GM18502 (cell line): ENCODE results near the gene TNFRSF8.
"Not testable (repeated sequence)": the region's sequence is repeated elsewhere in the genome, so short reads cannot be mapped to it uniquely, and the experiment has no call there.

ENCODE experiments used
- ATAC-seq: cut with Tn5 transposase; IDR thresholded peaks from one replicate; pipeline ENCODE4 v1.9.1; 2021; ENCODE audit warnings: mild to moderate bottlenecking; ENCODE audit not compliant: unreplicated experiment, poor library complexity

Gene TNFRSF8

GRCh38 chr1:12038356-12039163 is 24.5 kb upstream of the TNFRSF8 start:
- ATAC-seq: no peak

GRCh38 chr1:12039164-12039525 is 24.0 kb upstream of the TNFRSF8 start:
- no peak for ATAC-seq

- peak; percentile 50 for ATAC-seq
Observed at GRCh38 chr1:12039824-12040456, 23.2 kb upstream of the TNFRSF8 start.

- peak; percentile 55 for ATAC-seq
Observed at GRCh38 chr1:12040457-12041051, 22.5 kb upstream of the TNFRSF8 start.

GRCh38 chr1:12044187-12044877 is 18.8 kb upstream of the TNFRSF8 start:
- not testable (repeated sequence) for ATAC-seq

- no peak for ATAC-seq
Observed at GRCh38 chr1:12046749-12047119, 16.4 kb upstream of the TNFRSF8 start.

GRCh38 chr1:12047120-12047876 is 15.8 kb upstream of the TNFRSF8 start:
- ATAC-seq: peak; percentile 52

GRCh38 chr1:12048372-12048771 is 14.7 kb upstream of the TNFRSF8 start:
- no peak for ATAC-seq

- no peak for ATAC-seq
Observed at GRCh38 chr1:12049616-12050015, 13.5 kb upstream of the TNFRSF8 start.

- ATAC-seq: no peak
Observed at GRCh38 chr1:12051361-12051760, 11.7 kb upstream of the TNFRSF8 start.

GRCh38 chr1:12052008-12052573 is 11.0 kb upstream of the TNFRSF8 start:
- ATAC-seq: peak; percentile 65

GRCh38 chr1:12052997-12053686 is 10.0 kb upstream of the TNFRSF8 start:
- no peak for ATAC-seq

GRCh38 chr1:12053752-12054548 is 9.2 kb upstream of the TNFRSF8 start:
- ATAC-seq: no peak

- no peak for ATAC-seq
Observed at GRCh38 chr1:12055259-12055658, 7.8 kb upstream of the TNFRSF8 start.

- no peak for ATAC-seq
Observed at GRCh38 chr1:12056331-12056841, 6.7 kb upstream of the TNFRSF8 start.

GRCh38 chr1:12057382-12057781 is 5.7 kb upstream of the TNFRSF8 start:
- no peak for ATAC-seq

- no peak for ATAC-seq
Observed at GRCh38 chr1:12057940-12058687, 5.0 kb upstream of the TNFRSF8 start.

GRCh38 chr1:12059226-12059625 is 3.9 kb upstream of the TNFRSF8 start:
- no peak for ATAC-seq
